HCEC 1CT (cell line): ENCODE results near the gene AGMAT.

Experiments used
- DNase-seq: peaks from one replicate; pipeline ENCODE4 v3.0.0-alpha.2; 2017

The AGMAT gene

GRCh38 chr1:15584489-15585363 is at the start of gene AGMAT:
Gene AGMAT (minus strand): TSS chr1:15585051. CDS start chr1:15584967, 84 bp downstream.
- DNase-seq: peak; percentile 24

GRCh38 chr1:15633756-15634420 is 49.0 kb upstream of the AGMAT start:
- DNase-seq: no peak

DNA sequence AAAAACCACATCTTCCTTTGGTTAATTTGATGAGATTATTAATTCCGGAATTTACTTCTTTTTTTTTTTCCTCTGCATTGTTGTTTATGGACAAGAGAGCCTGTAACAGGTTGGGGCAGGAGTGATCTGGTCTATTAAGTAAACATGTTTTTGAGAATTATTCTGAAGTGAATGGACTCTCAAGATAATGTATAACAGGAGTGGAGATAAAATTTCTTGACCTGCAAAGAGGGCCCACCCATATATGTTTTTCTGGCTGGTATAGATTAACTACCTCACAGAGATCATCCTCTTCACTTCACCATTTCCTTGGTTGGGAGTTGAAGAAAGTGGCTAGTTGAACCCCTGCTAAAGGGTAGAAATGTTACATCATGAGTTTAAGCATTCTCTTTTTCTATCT is 43.2 kb upstream of the AGMAT start:
- DNase-seq: no peak

DNA sequence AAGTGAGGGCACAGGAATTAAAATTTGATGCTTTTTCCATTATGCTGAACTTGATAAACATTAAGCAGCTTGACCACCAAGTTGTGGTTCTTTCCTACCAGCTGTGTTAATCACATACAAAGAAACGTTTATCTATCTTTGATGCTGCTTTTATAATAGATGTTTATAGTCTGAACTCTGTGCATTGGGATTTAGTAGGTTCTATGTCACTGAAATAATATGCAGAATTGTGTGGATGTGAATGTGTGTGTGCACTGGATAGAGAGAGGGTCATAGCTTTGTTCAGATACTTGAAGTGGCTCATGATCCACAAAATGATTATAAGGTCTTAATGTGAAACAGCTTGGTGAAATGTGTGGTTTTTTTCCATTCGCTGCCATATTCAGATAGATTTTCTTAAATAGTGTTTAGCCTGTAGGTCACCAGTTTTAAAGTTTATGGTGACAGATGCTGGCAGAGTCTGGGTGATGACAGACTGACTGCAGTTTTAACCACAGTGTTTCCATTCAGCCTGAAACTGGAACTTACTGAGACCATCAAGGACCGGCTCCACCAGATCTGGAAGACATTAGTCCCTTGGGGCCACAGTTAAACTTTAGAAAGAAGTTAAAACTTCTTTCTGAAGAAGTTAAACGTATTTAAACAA is 42.6 kb upstream of the AGMAT start:
- DNase-seq: no peak

- DNase-seq: no peak
Measured at GRCh38 chr1:15626269-15626950, 41.6 kb upstream of the AGMAT start.

DNA sequence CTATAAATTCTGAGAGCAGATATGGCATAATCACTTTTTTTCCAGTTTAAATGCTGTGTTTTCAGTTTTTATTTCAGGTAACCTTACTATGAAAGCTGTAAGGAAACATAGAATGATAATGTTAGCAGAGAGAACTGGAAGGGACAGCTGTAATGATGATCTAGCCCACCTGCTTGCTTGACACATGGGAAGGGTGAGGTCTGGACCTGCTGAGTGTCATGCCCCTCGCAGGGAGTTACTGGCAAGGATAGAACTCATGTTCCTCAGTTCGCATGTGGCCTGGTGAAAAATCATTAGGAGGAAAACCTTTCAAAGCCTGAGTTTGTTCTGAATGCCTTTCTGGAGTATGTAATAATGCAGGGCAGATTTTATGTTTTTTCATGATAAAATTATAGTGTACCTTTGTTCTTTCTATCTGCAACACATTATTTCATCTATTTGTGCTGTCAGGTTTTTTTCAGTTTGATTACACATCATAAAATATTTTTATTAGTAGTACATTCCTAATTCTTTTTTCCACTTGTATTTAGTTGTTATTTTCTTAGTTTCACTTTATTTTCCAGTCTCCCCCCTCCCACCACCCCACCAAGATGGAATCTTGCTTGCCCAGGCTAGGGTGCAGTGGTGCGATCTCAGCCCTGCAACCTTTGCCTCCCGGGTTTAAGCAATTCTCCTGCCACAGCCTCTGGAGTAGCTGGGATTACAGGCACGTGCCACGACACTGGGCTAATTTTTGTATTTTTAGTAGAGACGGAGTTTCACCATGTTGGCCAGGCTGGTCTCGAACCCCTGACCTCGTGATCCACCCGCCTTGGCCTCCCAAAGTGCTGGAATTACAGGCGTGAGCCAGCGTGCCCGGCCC is 40.4 kb upstream of the AGMAT start:
- DNase-seq: no peak

- DNase-seq: no peak
Measured at GRCh38 chr1:15624133-15624714, 39.4 kb upstream of the AGMAT start.

GRCh38 chr1:15623435-15623834 is 38.6 kb upstream of the AGMAT start:
- no peak for DNase-seq

DNA sequence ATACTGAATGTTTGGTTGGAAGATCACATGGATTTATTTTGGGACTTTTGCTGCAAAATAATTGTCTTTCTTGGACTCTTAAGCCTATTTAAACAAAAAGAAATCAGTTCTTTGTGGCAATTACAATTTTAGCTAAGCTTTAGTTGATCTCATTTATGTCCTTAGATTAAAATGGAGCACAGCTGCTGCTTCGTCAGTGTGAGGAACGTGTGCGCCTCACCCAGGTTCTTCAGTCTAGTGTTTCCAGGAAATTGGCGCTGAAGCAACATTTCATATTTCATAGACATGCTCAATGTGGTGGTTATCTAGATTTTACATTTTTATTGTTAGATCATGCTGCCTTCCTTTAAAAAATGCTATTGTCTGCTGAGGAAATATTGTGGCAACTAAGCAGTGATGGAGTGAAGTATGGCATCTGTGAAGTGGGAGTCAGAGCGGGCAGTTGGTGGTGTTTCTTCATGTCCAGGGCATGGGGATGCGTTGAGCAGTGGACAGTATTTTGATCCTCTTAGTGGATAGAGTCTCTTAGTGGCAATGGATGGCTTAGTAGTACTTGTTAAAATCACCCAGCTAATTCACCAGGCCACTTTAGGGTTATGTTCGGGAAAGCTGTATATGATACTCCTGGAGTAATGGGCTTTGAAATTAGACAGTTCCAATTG is 38.0 kb upstream of the AGMAT start:
- DNase-seq: no peak

- no peak for DNase-seq
Measured at GRCh38 chr1:15621975-15622374, 37.1 kb upstream of the AGMAT start.

DNA sequence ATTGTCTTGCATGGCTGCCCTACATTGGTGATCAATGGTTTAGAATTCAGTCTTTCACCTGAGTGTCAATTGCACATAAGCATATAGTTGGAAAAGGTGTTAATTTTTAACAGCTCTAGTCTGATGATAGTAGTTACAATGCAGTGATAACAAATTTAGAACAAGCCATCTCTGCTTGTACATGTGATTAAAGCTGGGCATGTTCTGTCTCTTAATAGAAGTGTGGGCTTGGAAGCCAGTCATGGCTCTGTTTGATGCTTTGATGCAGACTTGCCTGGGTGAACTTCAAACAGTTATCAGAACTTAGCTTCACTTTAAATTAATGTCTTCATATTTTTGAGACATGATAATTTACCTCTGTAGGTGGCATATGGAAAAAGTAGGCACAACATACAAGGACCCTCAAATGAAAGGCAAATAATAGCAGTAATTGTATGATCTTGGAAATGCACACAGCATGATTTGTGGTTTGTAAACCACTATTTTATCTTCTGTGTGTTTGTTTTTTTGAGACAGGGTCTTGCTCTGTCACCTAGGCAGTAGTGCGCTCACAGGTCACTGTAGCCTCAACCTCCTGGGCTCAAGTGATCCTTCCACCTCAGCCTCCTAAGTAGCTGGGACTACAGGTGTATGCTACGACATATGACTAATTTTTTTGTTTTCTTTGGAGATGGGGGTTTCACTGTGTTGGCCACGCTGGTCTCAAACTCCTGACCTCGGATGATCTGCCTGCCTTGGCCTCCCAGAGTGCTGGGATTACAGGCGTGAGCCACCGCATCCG is 36.2 kb upstream of the AGMAT start:
- DNase-seq: no peak

GRCh38 chr1:15620155-15620545 is 35.3 kb upstream of the AGMAT start:
- DNase-seq: peak; percentile 85

GRCh38 chr1:15618655-15619525 is 34.0 kb upstream of the AGMAT start:
- peak; percentile 79 for DNase-seq

GRCh38 chr1:15618077-15618654 is 33.3 kb upstream of the AGMAT start:
- peak; percentile 9 for DNase-seq

GRCh38 chr1:15617173-15618076 is 32.6 kb upstream of the AGMAT start, which contains the start of gene DDI2:
Gene DDI2 (plus strand): TSS chr1:15617458. CDS start chr1:15617671, 213 bp downstream.
- peak; percentile 98 for DNase-seq

DNA sequence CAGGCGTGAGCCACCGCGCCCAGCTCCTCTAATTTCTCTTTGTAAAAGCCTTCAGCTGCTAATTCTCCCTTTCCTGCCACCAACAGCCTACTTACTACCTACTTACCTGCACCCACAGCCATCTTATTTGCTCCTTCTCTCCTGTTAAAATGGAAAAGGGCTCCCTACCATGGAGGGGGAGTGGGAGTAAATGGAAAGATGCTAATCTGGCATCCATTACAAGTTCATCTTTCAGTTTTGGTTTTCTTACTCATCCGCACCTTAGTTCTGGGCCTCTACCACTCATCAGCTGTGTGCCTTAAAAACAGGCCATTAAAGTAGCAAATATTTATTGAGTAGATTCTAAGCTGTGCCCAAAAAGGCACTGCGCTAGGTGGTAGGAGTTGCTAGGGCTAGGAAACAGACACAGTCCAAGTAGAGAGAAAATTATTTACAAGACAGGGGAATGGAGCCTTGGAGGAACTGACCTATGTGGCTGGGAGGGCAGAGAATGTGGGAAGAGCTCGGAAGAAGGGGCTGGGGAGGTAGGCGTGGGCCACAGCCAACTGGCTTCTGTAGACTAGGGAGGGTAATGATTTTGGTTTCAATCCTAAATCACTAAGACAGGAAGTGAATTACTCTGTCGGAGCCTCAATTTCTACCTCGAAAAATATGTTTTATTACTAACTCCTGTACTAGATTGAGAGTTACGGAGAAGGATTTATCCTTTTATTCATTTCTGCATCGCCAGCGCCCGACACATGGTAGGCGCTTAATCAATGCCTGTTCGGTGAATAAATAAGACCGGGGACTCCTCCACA is 31.7 kb upstream of the AGMAT start:
- DNase-seq: peak; percentile 43

GRCh38 chr1:15610167-15610566 is 25.3 kb upstream of the AGMAT start:
- no peak for DNase-seq
